ENCODE data around the gene NAA16. TPM values are rescaled to one million over a fixed set of nuclear protein-coding genes. Genes with fewer than 3 reads are reported as not detected.

NAA16 gene
- total RNA-seq, 2 experiments from 2014 or later: 23.5 to 32.8 TPM

- TF ChIP-seq, protein P1, sequence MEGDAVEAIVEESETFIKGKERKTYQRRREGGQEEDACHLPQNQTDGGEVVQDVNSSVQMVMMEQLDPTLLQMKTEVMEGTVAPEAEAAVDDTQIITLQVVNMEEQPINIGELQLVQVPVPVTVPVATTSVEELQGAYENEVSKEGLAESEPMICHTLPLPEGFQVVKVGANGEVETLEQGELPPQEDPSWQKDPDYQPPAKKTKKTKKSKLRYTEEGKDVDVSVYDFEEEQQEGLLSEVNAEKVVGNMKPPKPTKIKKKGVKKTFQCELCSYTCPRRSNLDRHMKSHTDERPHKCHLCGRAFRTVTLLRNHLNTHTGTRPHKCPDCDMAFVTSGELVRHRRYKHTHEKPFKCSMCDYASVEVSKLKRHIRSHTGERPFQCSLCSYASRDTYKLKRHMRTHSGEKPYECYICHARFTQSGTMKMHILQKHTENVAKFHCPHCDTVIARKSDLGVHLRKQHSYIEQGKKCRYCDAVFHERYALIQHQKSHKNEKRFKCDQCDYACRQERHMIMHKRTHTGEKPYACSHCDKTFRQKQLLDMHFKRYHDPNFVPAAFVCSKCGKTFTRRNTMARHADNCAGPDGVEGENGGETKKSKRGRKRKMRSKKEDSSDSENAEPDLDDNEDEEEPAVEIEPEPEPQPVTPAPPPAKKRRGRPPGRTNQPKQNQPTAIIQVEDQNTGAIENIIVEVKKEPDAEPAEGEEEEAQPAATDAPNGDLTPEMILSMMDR (IDR thresholded peaks at IDR 0.05): no peak
- ChIA-PET POLR2A (interaction anchor here (0.6 to 1.1 kb wide), 3 partner anchors 14 to 497 kb away, joined by 3 to 5 read pairs (median 4); no protein-coding TSS in a partner anchor), CTCF (interaction anchor here (0.8 to 1.3 kb wide), 5 partner anchors 9 to 77 kb away, joined by 3 to 4 read pairs (median 3); no protein-coding TSS in a partner anchor)
- H3K36me3 Mint-ChIP-seq (ENCODE audit: low read depth): no peaks in the 10 kb centered on the region
- DNase-seq (no peak), ATAC-seq (no peak)
- no peak overlapping the region for H3K27ac Mint-ChIP-seq
- peaks cover 7% of the 10 kb centered on the region for H3K4me1 Mint-ChIP-seq (ENCODE audit: low read depth)
- no peaks in the 10 kb centered on the region for H3K9me3 Mint-ChIP-seq
- no peak overlapping the region for H3K4me3 Mint-ChIP-seq
- no peaks in the 10 kb centered on the region for H3K27me3 Mint-ChIP-seq
- intact Hi-C loops (cut with micrococcal nuclease): no loop called here
Observed at GRCh38 chr13:41299316-41300094, 11.6 kb upstream of the NAA16 start.

GRCh38 chr13:41302743-41303142 lies 8.3 kb upstream of the NAA16 start:
- DNase-seq: no peak
- peaks cover 9% of the 10 kb centered on the region for H3K4me1 Mint-ChIP-seq (ENCODE audit: low read depth)
- H3K27me3 Mint-ChIP-seq: no peaks in the 10 kb centered on the region
- ChIA-PET POLR2A (interaction anchor here (1.5 kb wide), 1 partner anchor 52 kb away, joined by 3 read pairs; no protein-coding TSS in a partner anchor), CTCF (no interaction called here)
- no peak for ATAC-seq
- TF ChIP-seq, protein P1 (IDR thresholded peaks at IDR 0.05): no peak
- H3K4me3 Mint-ChIP-seq: no peak overlapping the region
- no peaks in the 10 kb centered on the region for H3K9me3 Mint-ChIP-seq
- no peaks in the 10 kb centered on the region for H3K36me3 Mint-ChIP-seq (ENCODE audit: low read depth)
- no peak overlapping the region for H3K27ac Mint-ChIP-seq
- intact Hi-C loops (cut with micrococcal nuclease): no loop called here

DNA sequence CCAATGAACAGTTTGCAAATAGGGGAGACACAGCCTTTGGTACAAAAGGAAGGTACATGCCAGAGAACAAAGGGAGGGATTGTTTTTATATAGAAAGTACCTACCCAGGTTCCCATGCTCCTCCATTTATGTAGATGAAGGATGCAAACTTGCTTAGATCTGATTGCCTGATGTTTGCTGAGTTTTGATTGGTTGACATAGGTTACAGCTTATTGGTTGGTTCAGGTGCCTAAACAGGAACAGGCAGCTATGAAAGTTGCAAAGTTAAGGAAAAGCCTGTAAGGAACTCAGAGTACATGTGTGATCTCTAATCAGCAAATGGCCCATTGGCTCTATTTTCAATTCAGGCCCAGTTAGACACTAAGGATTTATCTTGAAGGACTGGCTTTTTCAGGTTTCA lies 6.5 kb upstream of the NAA16 start:
- DNase-seq: no peak

DNA sequence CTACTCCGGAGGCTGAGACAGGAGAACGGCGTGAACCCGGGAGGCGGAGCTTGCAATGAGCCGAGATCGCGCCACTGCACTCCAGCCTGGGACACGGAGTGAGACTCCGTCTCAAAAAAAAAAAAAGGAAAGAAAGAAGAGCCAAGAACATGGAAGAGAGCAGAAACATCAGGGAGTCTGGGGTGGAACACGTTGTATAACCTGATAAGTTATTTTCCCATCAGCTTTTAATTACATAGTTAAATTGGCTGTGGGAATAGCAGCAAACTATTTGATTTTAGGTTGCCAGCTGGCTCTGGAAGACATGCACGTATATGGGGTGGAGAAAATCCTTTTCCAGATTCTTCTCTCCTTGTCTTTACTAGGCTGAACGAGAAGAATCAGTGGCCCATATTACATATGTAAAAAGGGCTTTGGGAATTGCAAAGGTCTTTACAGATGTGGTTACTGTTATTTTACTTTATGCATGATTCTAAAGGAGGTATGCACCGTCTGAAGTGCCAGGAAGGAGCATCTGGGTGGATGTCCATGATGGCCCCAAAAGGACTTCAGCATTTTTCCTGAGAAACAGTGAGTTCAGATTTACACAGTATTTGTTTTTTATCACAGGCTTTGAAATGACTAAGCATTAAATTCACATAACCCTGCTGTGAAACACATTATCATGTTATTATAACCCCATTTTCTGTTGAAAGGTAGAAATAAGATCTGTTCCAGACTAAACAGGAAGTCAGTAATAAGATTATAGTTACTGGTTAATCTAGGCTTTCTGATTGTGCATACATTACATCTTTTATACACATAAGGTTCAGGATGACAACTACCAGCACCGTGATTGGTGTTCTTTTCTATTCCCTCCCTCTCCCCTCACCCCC lies 4.6 kb upstream of the NAA16 start:
- intact Hi-C loops (cut with micrococcal nuclease): no loop called here
- ChIA-PET CTCF (no interaction called here), POLR2A (no interaction called here)
- Mint-ChIP-seq H3K27me3 (no peaks in the 10 kb centered on the region), H3K9me3 (no peaks in the 10 kb centered on the region), H3K27ac (no peak overlapping the region), H3K4me1 (ENCODE audit: low read depth) (peaks cover 6% of the 10 kb centered on the region), H3K36me3 (ENCODE audit: low read depth) (peaks cover 3% of the 10 kb centered on the region), H3K4me3 (no peak overlapping the region)
- TF ChIP-seq, protein P1 (IDR thresholded peaks at IDR 0.05): no peak
- no peak for DNase-seq
- ATAC-seq: no peak

More for the DNA sequence above, 6.5 kb upstream of the NAA16 start:
- H3K27me3 Mint-ChIP-seq: no peaks in the 10 kb centered on the region
- no peak overlapping the region for H3K4me3 Mint-ChIP-seq
- intact Hi-C loops (cut with micrococcal nuclease): no loop called here
- no peaks in the 10 kb centered on the region for H3K36me3 Mint-ChIP-seq (ENCODE audit: low read depth)
- ChIA-PET CTCF (interaction anchor here (1.2 kb wide), 1 partner anchor 35 kb away, joined by 3 read pairs; no protein-coding TSS in a partner anchor), POLR2A (interaction anchor here (1.5 kb wide), 1 partner anchor 50 kb away, joined by 3 read pairs; no protein-coding TSS in a partner anchor)
- ATAC-seq: no peak
- H3K9me3 Mint-ChIP-seq: no peaks in the 10 kb centered on the region
- H3K4me1 Mint-ChIP-seq (ENCODE audit: low read depth): peaks cover 6% of the 10 kb centered on the region
- no peak overlapping the region for H3K27ac Mint-ChIP-seq
- TF ChIP-seq, protein P1 (IDR thresholded peaks at IDR 0.05): no peak

All from activated CD8-positive, alpha-beta T cell treated with anti-CD3 and anti-CD28 coated beads for 36 hours (primary cell).